ENCODE results near the gene NR3C2. TPM values are rescaled to one million over a fixed set of nuclear protein-coding genes. Genes with fewer than 3 reads are reported as not detected.

The NR3C2 gene
- total RNA-seq, 2 donors from 2014 or later = 0.44 to 0.82 TPM

- Histone ChIP-seq H3K4me1 (ENCODE audit: control insufficient read depth, insufficient read depth, low read length) (no peaks in the 10 kb centered on the region), H3K36me3 (ENCODE audit: control insufficient read depth, insufficient read depth, low read length) (no peaks in the 10 kb centered on the region), H3K9me3 (ENCODE audit: control insufficient read depth, low read length) (no peaks in the 10 kb centered on the region), H3K4me3 (ENCODE audit: low read length) (no peak overlapping the region), H3K27me3 (ENCODE audit: control insufficient read depth, insufficient read depth, low read length, poor library complexity, severe bottlenecking) (no peaks in the 10 kb centered on the region), H3K9ac (ENCODE audit: extremely low read depth, low read length, poor library complexity, severe bottlenecking) (no peak overlapping the region), H3K27ac (ENCODE audit: low read depth, low read length) (no peak overlapping the region)
- 93 to 94% methylated on average over 9 to 12 of the region's 12 CpGs for WGBS, 2 experiments (ENCODE audit: insufficient coverage in 1 of 2, insufficient read length in 1 of 2)
- no peak for DNase-seq
- H3K27ac Mint-ChIP-seq = no peak overlapping the region
- H3K27me3 Mint-ChIP-seq (ENCODE audit: insufficient read depth) = no peaks in the 10 kb centered on the region
- no peak overlapping the region for H3K4me3 Mint-ChIP-seq
- H3K36me3 Mint-ChIP-seq (ENCODE audit: low read depth) = peaks cover 3% of the 10 kb centered on the region
- H3K4me1 Mint-ChIP-seq = no peaks in the 10 kb centered on the region
- no peak for TF ChIP-seq CTCF (conservative IDR thresholded peaks at IDR 0.05)
- H3K9me3 Mint-ChIP-seq = peaks cover 6% of the 10 kb centered on the region
Measured at GRCh38 chr4:148081267-148081666, 360.9 kb downstream of the NR3C2 start.

DNA sequence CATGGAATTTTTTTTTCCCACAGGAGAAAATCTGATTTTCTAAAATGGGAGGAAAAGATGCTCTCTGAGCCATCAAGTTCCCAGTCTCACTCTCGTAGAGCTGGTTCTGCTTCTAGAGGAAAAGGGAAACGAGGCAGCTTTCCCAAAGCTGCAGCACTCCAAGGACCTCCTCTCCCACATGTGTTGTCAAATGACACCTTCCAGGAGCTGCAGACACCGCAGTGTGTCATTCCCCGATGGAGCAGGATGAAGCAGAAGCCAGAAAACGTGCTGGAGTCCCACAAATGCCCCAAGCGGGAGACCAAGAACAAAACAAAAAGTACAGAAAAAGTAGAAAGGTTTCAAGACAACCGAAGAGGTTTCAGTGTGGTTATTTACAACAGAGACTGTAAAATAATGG is 362.3 kb downstream of the NR3C2 start:
- Histone ChIP-seq H3K4me1 (ENCODE audit: control insufficient read depth, insufficient read depth, low read length) (no peaks in the 10 kb centered on the region), H3K27ac (ENCODE audit: low read depth, low read length) (no peak overlapping the region), H3K27me3 (ENCODE audit: control insufficient read depth, insufficient read depth, low read length, poor library complexity, severe bottlenecking) (no peaks in the 10 kb centered on the region), H3K36me3 (ENCODE audit: control insufficient read depth, insufficient read depth, low read length) (peaks cover 3% of the 10 kb centered on the region), H3K4me3 (ENCODE audit: low read length) (no peak overlapping the region), H3K9ac (ENCODE audit: extremely low read depth, low read length, poor library complexity, severe bottlenecking) (no peak overlapping the region), H3K9me3 (ENCODE audit: control insufficient read depth, low read length) (peaks cover 10% of the 10 kb centered on the region)
- H3K36me3 Mint-ChIP-seq (ENCODE audit: low read depth) = peaks cover 16% of the 10 kb centered on the region
- no peak overlapping the region for H3K27ac Mint-ChIP-seq
- TF ChIP-seq CTCF (conservative IDR thresholded peaks at IDR 0.05) = no peak
- DNase-seq = no peak
- 88 to 92% methylated on average over 6 to 7 of the region's 7 CpGs for WGBS, 2 experiments (ENCODE audit: insufficient coverage in 1 of 2, insufficient read length in 1 of 2)
- H3K4me3 Mint-ChIP-seq = no peak overlapping the region
- H3K9me3 Mint-ChIP-seq = peaks cover 16% of the 10 kb centered on the region
- H3K4me1 Mint-ChIP-seq = no peaks in the 10 kb centered on the region
- no peaks in the 10 kb centered on the region for H3K27me3 Mint-ChIP-seq (ENCODE audit: insufficient read depth)

DNA sequence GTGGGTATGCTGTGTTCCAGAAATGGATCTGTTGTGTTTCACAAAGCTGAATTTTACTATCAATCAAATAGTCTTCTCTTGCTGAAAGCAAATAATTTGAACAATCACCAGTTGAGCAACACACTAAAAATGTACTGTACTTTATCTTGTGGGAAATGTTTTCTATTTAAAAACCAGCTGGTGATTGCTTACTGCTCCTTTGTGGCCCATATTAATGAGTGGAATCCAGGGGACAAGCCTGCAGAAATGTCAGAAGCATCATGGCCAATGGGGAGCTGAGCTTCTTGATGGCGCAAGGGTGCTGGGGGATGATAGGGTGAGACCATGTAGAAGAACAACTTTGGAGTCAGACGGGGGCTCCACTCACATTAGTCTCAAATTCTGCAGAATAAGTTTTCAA is 364.2 kb downstream of the NR3C2 start:
- H3K27ac ChIP-seq (ENCODE audit: low read depth, low read length) = no peak overlapping the region
- no peak for TF ChIP-seq CTCF (conservative IDR thresholded peaks at IDR 0.05)
- DNase-seq = no peak
- H3K27me3 ChIP-seq (ENCODE audit: control insufficient read depth, insufficient read depth, low read length, poor library complexity, severe bottlenecking) = no peaks in the 10 kb centered on the region
- Mint-ChIP-seq H3K27me3 (ENCODE audit: insufficient read depth) (no peaks in the 10 kb centered on the region), H3K4me3 (no peak overlapping the region), H3K27ac (no peak overlapping the region), H3K9me3 (peaks cover 34% of the 10 kb centered on the region), H3K36me3 (ENCODE audit: low read depth) (peaks cover 33% of the 10 kb centered on the region), H3K4me1 (no peaks in the 10 kb centered on the region)
- peaks cover 3% of the 10 kb centered on the region for H3K36me3 ChIP-seq (ENCODE audit: control insufficient read depth, insufficient read depth, low read length)
- H3K9me3 ChIP-seq (ENCODE audit: control insufficient read depth, low read length) = peaks cover 27% of the 10 kb centered on the region
- no peaks in the 10 kb centered on the region for H3K4me1 ChIP-seq (ENCODE audit: control insufficient read depth, insufficient read depth, low read length)
- H3K9ac ChIP-seq (ENCODE audit: extremely low read depth, low read length, poor library complexity, severe bottlenecking) = no peak overlapping the region
- WGBS, 2 experiments (ENCODE audit: insufficient coverage in 1 of 2, insufficient read length in 1 of 2) = 81% methylated on average over 2 of the region's 2 CpGs; no CpG with 5 or more reads in 1 of the 2 experiments
- no peak overlapping the region for H3K4me3 ChIP-seq (ENCODE audit: low read length)
